ENCODE measurements around the gene AKAP8L. TPM values are rescaled to one million over a fixed set of nuclear protein-coding genes. Genes with fewer than 3 reads are reported as not detected.
"Not testable (repeated sequence)": the region's sequence is repeated elsewhere in the genome, so short reads cannot be mapped to it uniquely, and the experiment has no call there.

AKAP8L gene
- total RNA-seq, 1 donor: 69.5 TPM

DNA sequence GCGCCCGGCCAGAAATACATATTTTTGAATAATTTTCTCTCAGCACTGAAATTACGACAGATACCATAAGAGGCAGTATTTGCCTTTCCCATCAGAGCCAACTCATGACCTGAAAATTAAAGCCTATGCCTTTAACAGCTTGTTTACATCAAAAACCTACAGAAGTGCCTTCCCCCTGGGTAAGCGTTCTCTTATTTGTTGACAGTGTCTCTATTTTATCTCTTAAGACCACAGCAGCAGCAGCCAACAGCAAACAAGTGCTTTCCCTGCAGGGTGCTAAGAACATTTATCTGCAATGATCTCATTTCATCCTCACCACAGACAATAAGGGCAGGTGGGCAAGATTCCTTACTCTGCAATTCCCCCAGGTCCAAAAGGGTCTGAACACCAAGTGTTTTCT is 6.0 kb downstream of the AKAP8L start:
- Histone ChIP-seq H3K79me2 (ENCODE audit: insufficient read depth, low read length) (peaks cover 99% of the 10 kb centered on the region), H3K36me3 (ENCODE audit: insufficient read depth, low read length) (peaks cover 16% of the 10 kb centered on the region), H3K4me3 (ENCODE audit: insufficient read depth, low read length) (no peak overlapping the region), H3K27me3 (ENCODE audit: insufficient read depth, low read length) (no peaks in the 10 kb centered on the region), H4K20me1 (ENCODE audit: insufficient read depth, low read length) (peaks cover 79% of the 10 kb centered on the region), H3K4me2 (ENCODE audit: insufficient read depth, low read length) (no peak overlapping the region), H3K4me1 (ENCODE audit: insufficient read depth, low read length) (peaks cover 17% of the 10 kb centered on the region), H3K27ac (ENCODE audit: low read depth, low read length) (no peak overlapping the region), H2AFZ (ENCODE audit: low read length) (no peak overlapping the region), H3K9me3 (ENCODE audit: low read depth, low read length) (no peaks in the 10 kb centered on the region)
- DNase-seq (ENCODE audit: insufficient read length, low spot score, missing footprints): peak; percentile 55
- no peak for TF ChIP-seq CTCF (IDR thresholded peaks at IDR 0.05; ENCODE audit: extremely low read depth, low read depth, low read length)

DNA sequence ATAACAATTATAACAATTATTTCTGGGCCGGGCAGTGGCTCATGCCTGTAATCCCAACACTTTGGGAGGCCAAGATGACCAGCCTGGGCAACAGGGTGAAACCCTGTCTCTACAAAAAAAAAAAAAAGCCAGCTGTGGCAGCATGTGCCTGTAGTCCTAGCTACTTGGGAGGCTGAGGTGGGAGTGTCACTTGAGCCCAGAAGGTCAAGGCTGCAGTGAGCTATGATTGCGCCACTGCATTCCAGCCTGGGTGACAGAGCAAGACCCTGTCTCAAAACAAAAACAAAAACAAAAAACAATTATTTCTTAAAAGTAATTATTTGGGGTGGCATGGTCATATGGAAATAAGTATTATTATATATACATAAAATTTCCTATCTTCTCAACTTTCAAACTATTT is 7.4 kb downstream of the AKAP8L start:
- not testable (repeated sequence) for H2AFZ ChIP-seq (ENCODE audit: low read length); H3K27ac ChIP-seq (ENCODE audit: low read depth, low read length); H3K27me3 ChIP-seq (ENCODE audit: insufficient read depth, low read length); H3K4me2 ChIP-seq (ENCODE audit: insufficient read depth, low read length); DNase-seq (ENCODE audit: insufficient read length, low spot score, missing footprints); H3K4me3 ChIP-seq (ENCODE audit: insufficient read depth, low read length); H3K4me1 ChIP-seq (ENCODE audit: insufficient read depth, low read length); H3K9me3 ChIP-seq (ENCODE audit: low read depth, low read length)
- Histone ChIP-seq H3K36me3 (ENCODE audit: insufficient read depth, low read length) (peaks cover 14% of the 10 kb centered on the region), H4K20me1 (ENCODE audit: insufficient read depth, low read length) (peaks cover 78% of the 10 kb centered on the region), H3K79me2 (ENCODE audit: insufficient read depth, low read length) (peaks cover 99% of the 10 kb centered on the region)

- Histone ChIP-seq H4K20me1 (ENCODE audit: insufficient read depth, low read length) (peaks cover 84% of the 10 kb centered on the region), H3K4me2 (ENCODE audit: insufficient read depth, low read length) (no peak overlapping the region), H3K79me2 (ENCODE audit: insufficient read depth, low read length) (peaks cover 98% of the 10 kb centered on the region), H3K4me1 (ENCODE audit: insufficient read depth, low read length) (no peaks in the 10 kb centered on the region), H3K4me3 (ENCODE audit: insufficient read depth, low read length) (no peak overlapping the region), H2AFZ (ENCODE audit: low read length) (no peak overlapping the region), H3K36me3 (ENCODE audit: insufficient read depth, low read length) (peaks cover 24% of the 10 kb centered on the region), H3K27me3 (ENCODE audit: insufficient read depth, low read length) (no peaks in the 10 kb centered on the region), H3K9me3 (ENCODE audit: low read depth, low read length) (no peaks in the 10 kb centered on the region), H3K27ac (ENCODE audit: low read depth, low read length) (no peak overlapping the region)
- peak; percentile 68 for DNase-seq (ENCODE audit: insufficient read length, low spot score, missing footprints)
- no peak for TF ChIP-seq CTCF (IDR thresholded peaks at IDR 0.05; ENCODE audit: extremely low read depth, low read depth, low read length)
Observed at GRCh38 chr19:15404780-15405211, 14.0 kb downstream of the AKAP8L start.

DNA sequence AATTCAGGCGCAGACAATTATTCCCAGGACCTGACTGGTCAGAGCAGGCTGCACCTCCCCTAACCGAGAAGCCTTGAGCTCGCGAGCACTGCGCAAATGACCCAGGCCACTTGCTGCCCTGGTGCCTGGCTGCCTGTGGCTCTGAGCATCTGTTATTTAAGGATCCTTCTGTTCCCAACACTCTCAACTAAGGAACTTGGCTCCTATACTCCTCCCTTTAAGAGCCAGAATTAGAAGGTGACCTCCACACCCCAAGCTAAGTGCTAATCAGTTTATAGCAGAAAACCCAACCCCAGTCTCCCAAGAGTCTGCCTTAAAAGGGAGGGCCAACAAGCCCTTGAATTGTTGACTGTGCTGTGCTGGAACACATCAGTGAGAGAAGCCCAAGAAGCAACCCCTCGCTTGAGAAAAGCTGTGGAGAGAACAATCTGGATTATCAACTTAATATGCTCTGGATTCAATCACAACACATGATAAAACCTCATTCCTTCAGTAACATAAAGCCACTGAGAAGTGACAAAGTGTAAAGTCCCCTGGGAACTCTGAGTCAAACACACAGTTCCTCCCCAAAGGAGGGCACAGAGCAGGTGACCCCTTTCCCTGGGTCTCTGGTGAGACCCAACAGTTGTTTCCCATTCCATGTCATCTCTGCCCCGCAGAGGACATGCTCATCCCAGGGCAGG is 14.6 kb downstream of the AKAP8L start:
- Histone ChIP-seq H3K79me2 (ENCODE audit: insufficient read depth, low read length) (peaks cover 97% of the 10 kb centered on the region), H3K4me3 (ENCODE audit: insufficient read depth, low read length) (no peak overlapping the region), H3K9me3 (ENCODE audit: low read depth, low read length) (no peaks in the 10 kb centered on the region), H3K4me1 (ENCODE audit: insufficient read depth, low read length) (no peaks in the 10 kb centered on the region), H3K4me2 (ENCODE audit: insufficient read depth, low read length) (no peak overlapping the region), H2AFZ (ENCODE audit: low read length) (no peak overlapping the region), H3K36me3 (ENCODE audit: insufficient read depth, low read length) (peaks cover 24% of the 10 kb centered on the region), H4K20me1 (ENCODE audit: insufficient read depth, low read length) (peaks cover 79% of the 10 kb centered on the region), H3K27ac (ENCODE audit: low read depth, low read length) (no peak overlapping the region), H3K27me3 (ENCODE audit: insufficient read depth, low read length) (no peaks in the 10 kb centered on the region)
- TF ChIP-seq CTCF (IDR thresholded peaks at IDR 0.05; ENCODE audit: extremely low read depth, low read depth, low read length): no peak
- peak; percentile 69 for DNase-seq (ENCODE audit: insufficient read length, low spot score, missing footprints)
